ENCODE results near the gene NR1D1.

NR1D1 gene

GRCh38 chr17:40063901-40064531 is 36.4 kb downstream of the NR1D1 start:
- no peak for DNase-seq (ENCODE audit: low read depth in 2 of 3, low spot score in 2 of 3)

GRCh38 chr17:40063187-40063771 is 37.1 kb downstream of the NR1D1 start:
- no peak for DNase-seq (ENCODE audit: low read depth in 2 of 3, low spot score in 2 of 3)

GRCh38 chr17:40062329-40063186 is 37.8 kb downstream of the NR1D1 start, which contains the start of gene THRA:
Gene THRA (plus strand): TSS chr17:40062965. CDS start chr17:40074489, 11,524 bp downstream.
- DNase-seq (ENCODE audit: low read depth in 2 of 3, low spot score in 2 of 3) = no peak

GRCh38 chr17:40061609-40062038 is 38.8 kb downstream of the NR1D1 start:
- no peak for DNase-seq (ENCODE audit: low read depth in 2 of 3, low spot score in 2 of 3)

- no peak for DNase-seq (ENCODE audit: low read depth in 2 of 3, low spot score in 2 of 3)
Measured at GRCh38 chr17:40060887-40061608, 39.3 kb downstream of the NR1D1 start.

GRCh38 chr17:40059729-40060475 is 40.5 kb downstream of the NR1D1 start:
- no peak for DNase-seq (ENCODE audit: low read depth in 2 of 3, low spot score in 2 of 3)

GRCh38 chr17:40058865-40059264 is 41.5 kb downstream of the NR1D1 start:
- DNase-seq (ENCODE audit: low read depth in 2 of 3, low spot score in 2 of 3) = no peak

GRCh38 chr17:40058186-40058784 is 42.1 kb downstream of the NR1D1 start:
- DNase-seq (ENCODE audit: low read depth in 2 of 3, low spot score in 2 of 3) = no peak

GRCh38 chr17:40056379-40057015 is 43.9 kb downstream of the NR1D1 start:
- no peak for DNase-seq (ENCODE audit: low read depth in 2 of 3, low spot score in 2 of 3)

Measured in activated CD8-positive, alpha-beta memory T cell treated with anti-CD3 and anti-CD28 coated beads for 48 hours (primary cell).